K562 (cell line): Measurements from ENCODE around the gene GNA15. TPM values are rescaled to one million over a fixed set of nuclear protein-coding genes. Genes with fewer than 3 reads are reported as not detected.

Experiments
- BDP1 ChIP-seq: IDR thresholded peaks from 3 replicates; pipeline ENCODE4 v1.6.1; 2011; ENCODE audit not compliant: insufficient read length, insufficient read depth
- BRF2 ChIP-seq: IDR thresholded peaks from 3 replicates; pipeline ENCODE4 v1.6.1; 2011; ENCODE audit warnings: borderline replicate concordance, mild to moderate bottlenecking; ENCODE audit not compliant: insufficient read length, insufficient read depth
- COPS2 ChIP-seq: fragments of 450-650 bp; conservative IDR thresholded peaks from 2 replicates; pipeline ENCODE4 v1.6.1; 2016; ENCODE audit warnings: mild to moderate bottlenecking, moderate library complexity
- FOS ChIP-seq: IDR thresholded peaks from 3 replicates; pipeline ENCODE4 v1.6.1; 2011; ENCODE audit not compliant: insufficient read length; ENCODE audit errors: extremely low read depth
- GABPB2 ChIP-seq: fragments of 250-450 bp; sonication (Bioruptor Pico); conservative IDR thresholded peaks from 2 replicates; pipeline ENCODE4 v1.5.1; 2021; ENCODE audit warnings: mild to moderate bottlenecking
- ID3 ChIP-seq, 2 experiments: fragments of 250-450 bp in 1 of 2; fragments of 450-650 bp in 1 of 2; sonication (Bioruptor Pico) in 1 of 2; IDR thresholded peaks; 2 replicates each; pipeline versions ENCODE4 v1.6.1 to v1.8.0; 2016 to 2021; ENCODE audit warnings: mild to moderate bottlenecking in 2 of 2, moderate library complexity in 2 of 2, missing compliant biosample characterization in 1 of 2, missing genetic modification characterization in 1 of 2
- LARP7 ChIP-seq: fragments of 450-650 bp; IDR thresholded peaks from 2 replicates; pipeline ENCODE4 v1.6.1; 2016
- LEF1 ChIP-seq: fragments of 450-650 bp; IDR thresholded peaks from 2 replicates; pipeline ENCODE4 v1.6.1; 2016; ENCODE audit warnings: mild to moderate bottlenecking
- MCM5 ChIP-seq: fragments of 450-650 bp; IDR thresholded peaks from 2 replicates; pipeline ENCODE4 v1.6.1; 2016; ENCODE audit warnings: low read depth
- MED1 ChIP-seq: sonication (generic); formaldehyde crosslinking; IDR thresholded peaks from 2 replicates; pipeline ENCODE4 v1.8.1; 2023; ENCODE audit warnings: missing genetic modification reagents, borderline replicate concordance
- PCBP2 ChIP-seq: fragments of 200-400 bp; formaldehyde crosslinking; IDR thresholded peaks from 2 replicates; pipeline ENCODE4 v1.6.1; 2018; ENCODE audit warnings: low read length, low read depth, mild to moderate bottlenecking, moderate library complexity; ENCODE audit not compliant: poor library complexity, severe bottlenecking
- RBBP5 ChIP-seq: fragments of 200-600 bp; sonication (generic); IDR thresholded peaks from 2 replicates; pipeline ENCODE4 v1.6.1; 2012; ENCODE audit warnings: borderline replicate concordance, mild to moderate bottlenecking, low read length, control low read depth, inconsistent platforms; ENCODE audit not compliant: insufficient read depth, poor library complexity, severe bottlenecking
- SMARCA5 ChIP-seq: fragments of 450-650 bp; IDR thresholded peaks from 2 replicates; pipeline ENCODE4 v1.6.1; 2016
- SNIP1 ChIP-seq: fragments of 450-650 bp; IDR thresholded peaks from 2 replicates; pipeline ENCODE4 v1.7.1; 2017; ENCODE audit warnings: low read depth, mild to moderate bottlenecking
- SP1 ChIP-seq: sonication (generic); formaldehyde crosslinking; IDR thresholded peaks from 2 replicates; pipeline ENCODE4 v1.8.1; 2022; ENCODE audit warnings: mild to moderate bottlenecking, missing genetic modification reagents
- SP2 ChIP-seq: IDR thresholded peaks from 2 replicates; pipeline ENCODE4 v1.6.1; 2011; ENCODE audit warnings: mild to moderate bottlenecking, low read depth, low read length, moderate library complexity; ENCODE audit not compliant: poor library complexity, severe bottlenecking; ENCODE audit errors: extremely low read depth
- THRA ChIP-seq: fragments of 450-650 bp; IDR thresholded peaks from 2 replicates; pipeline ENCODE4 v1.6.1; 2017; ENCODE audit warnings: mild to moderate bottlenecking, moderate library complexity
- TOE1 ChIP-seq, 2 experiments: fragments of 450-650 bp in 1 of 2; sonication (generic) in 1 of 2; formaldehyde crosslinking in 1 of 2; IDR thresholded peaks; 2 replicates each; pipeline versions ENCODE4 v1.7.1 to v1.8.0; 2016 to 2022; ENCODE audit warnings: borderline replicate concordance in 2 of 2, mild to moderate bottlenecking in 2 of 2, antibody characterized with exemption in 1 of 2, inconsistent platforms in 1 of 2, low read depth in 1 of 2, missing genetic modification reagents in 1 of 2, moderate library complexity in 1 of 2
- U2AF1 ChIP-seq: fragments of 200-400 bp; formaldehyde crosslinking; optimal IDR thresholded peaks from 2 replicates; pipeline ENCODE3; 2017; ENCODE audit warnings: mild to moderate bottlenecking, low read depth, low read length, moderate library complexity
- USF1 ChIP-seq: sonication (generic); formaldehyde crosslinking; IDR thresholded peaks from 2 replicates; pipeline ENCODE4 v1.9.0; 2022; ENCODE audit warnings: mild to moderate bottlenecking, missing genetic modification reagents
- ZNF217 ChIP-seq: sonication (generic); formaldehyde crosslinking; IDR thresholded peaks from 2 replicates; pipeline ENCODE4 v1.8.0; 2022; ENCODE audit warnings: mild to moderate bottlenecking, missing genetic modification reagents
- ZNF232 ChIP-seq: sonication (generic); formaldehyde crosslinking; IDR thresholded peaks from 2 replicates; pipeline ENCODE4 v1.8.0; 2022; ENCODE audit warnings: mild to moderate bottlenecking, missing genetic modification reagents
- ZNF24 ChIP-seq: fragments of 450-650 bp; IDR thresholded peaks from 2 replicates; pipeline ENCODE4 v1.6.1; 2016
- ZNF384 ChIP-seq: IDR thresholded peaks from 2 replicates; pipeline ENCODE4 v1.6.1; 2012; ENCODE audit warnings: low read depth, low read length, improper control_type of control experiment
- ZNF561 ChIP-seq: fragments of 450-650 bp; formaldehyde crosslinking; conservative IDR thresholded peaks from 2 replicates; pipeline ENCODE4 v1.4.0; 2020; ENCODE audit warnings: mild to moderate bottlenecking, moderate library complexity
- ZZZ3 ChIP-seq: fragments of 450-650 bp; IDR thresholded peaks from 2 replicates; pipeline ENCODE4 v1.6.1; 2016; ENCODE audit warnings: antibody characterized with exemption, mild to moderate bottlenecking, moderate library complexity
- polyA plus RNA-seq, 8 experiments: library from polyadenylated mRNA; depleted of rRNA in 4 of 8; stranded (reverse) in 5 of 8; unstranded in 3 of 8; fragments of >200 nt; fragmentation: Nextera tagmentation in 2 of 8; fragmentation: Illumina TruSeq in 1 of 8; extraction: Ambion mirVana in 2 of 8; extraction: Trizol in 1 of 8; gene quantifications; 2 replicates each; pipeline versions ENCODE4 v1.2.1 to v1.2.3, GENCODE V29; 2011 to 2014; ENCODE audit warnings: inconsistent platforms in 1 of 8, missing spikeins in 1 of 8
- total RNA-seq, 7 experiments: library from RNA; depleted of rRNA in 6 of 7; stranded (reverse); fragments of >200 nt in 6 of 7; fragmentation: Illumina TruSeq in 2 of 7; extraction: Trizol in 2 of 7; gene quantifications; 2 replicates each; pipeline versions ENCODE4 v1.2.1 to v1.2.3, GENCODE V29; 2011 to 2021; ENCODE audit warnings: low replicate concordance in 1 of 7

GNA15 gene
- total and polyA plus RNA-seq, 9 of the 15 experiments (the other 6 are each of a cell fraction or from before 2014, with no cell fraction given): 0.03 to 0.24 (median 0.11) TPM; not detected in 1

GRCh38 chr19:3154957-3155736 lies 19.3 kb downstream of the GNA15 start (continued):
- peak; percentile 41 for TF ChIP-seq FOS
- peak; percentile 93 for TF ChIP-seq LEF1
- no peak for TF ChIP-seq PCBP2
- no peak for TF ChIP-seq COPS2
- no peak for TF ChIP-seq ZNF217 (CRISPR knock-in tag)
- TF ChIP-seq MCM5: no peak
- peak; percentile 70; the same call in 1 of the 2 replicates for TF ChIP-seq LARP7
- TF ChIP-seq SP2: no peak
- peak; percentile 75 for TF ChIP-seq ZZZ3
- TF ChIP-seq THRA: no peak
- no peak for TF ChIP-seq BDP1
- TF ChIP-seq U2AF1: no peak
- no peak for TF ChIP-seq RBBP5
- no peak for TF ChIP-seq ZNF384
- no peak for TF ChIP-seq GABPB2 (CRISPR knock-in tag)
- TF ChIP-seq USF1: no peak; the same call in 1 of the 2 replicates
- no peak; the same call in 1 of the 2 replicates for TF ChIP-seq SP1
- TF ChIP-seq ZNF561 (CRISPR knock-in tag): no peak
- no peak for TF ChIP-seq ID3 (CRISPR knock-in tag; IDR thresholded peaks at IDR 0.05)
- TF ChIP-seq ID3 (tag; IDR thresholded peaks at IDR 0.05): peak; percentile 69
- TF ChIP-seq ZNF232 (CRISPR knock-in tag): no peak
- peak; percentile 100 for TF ChIP-seq SMARCA5
- peak; percentile 80 for TF ChIP-seq TOE1 (IDR thresholded peaks at IDR 0.05; ENCODE audit: borderline replicate concordance)
- no peak for TF ChIP-seq TOE1 (CRISPR knock-in tag; IDR thresholded peaks at IDR 0.05; ENCODE audit: borderline replicate concordance, low read depth)
- peak; percentile 77 for TF ChIP-seq ZNF24
- no peak for TF ChIP-seq MED1 (CRISPR knock-in tag)
- no peak for TF ChIP-seq BRF2
- TF ChIP-seq SNIP1: no peak
